Type B pancreatic cell (in vitro differentiated cells): ENCODE results near the gene GBA3. TPM values are rescaled to one million over a fixed set of nuclear protein-coding genes. Genes with fewer than 3 reads are reported as not detected.

Source experiments
- DNase-seq: peaks from one replicate; pipeline ENCODE4 v3.0.0; 2021; ENCODE audit warnings: mixed read lengths; ENCODE audit not compliant: unreplicated experiment; ENCODE audit errors: extremely low spot score
- H3K27ac Mint-ChIP-seq: 2 replicates; pipeline ENCODE4 v1.8.0; 2021; ENCODE audit warnings: mild to moderate bottlenecking, mixed read lengths
- H3K27me3 Mint-ChIP-seq: 2 replicates; pipeline ENCODE4 v1.8.0; 2021; ENCODE audit warnings: mixed read lengths
- H3K36me3 Mint-ChIP-seq: 2 replicates; pipeline ENCODE4 v1.8.0; 2021; ENCODE audit warnings: mixed read lengths
- H3K4me1 Mint-ChIP-seq: one replicate; pipeline ENCODE4 v1.8.0; 2021; ENCODE audit warnings: mixed read lengths; ENCODE audit not compliant: unreplicated experiment
- H3K4me3 Mint-ChIP-seq: 2 replicates; pipeline ENCODE4 v1.8.0; 2021; ENCODE audit warnings: mild to moderate bottlenecking, mixed read lengths
- H3K9me3 Mint-ChIP-seq: 2 replicates; pipeline ENCODE4 v1.8.0; 2021; ENCODE audit warnings: mixed read lengths
- total RNA-seq: library from RNA; stranded (reverse); gene quantifications from 2 replicates; pipeline ENCODE4 v1.2.1, GENCODE V29; 2021; ENCODE audit warnings: low replicate concordance
- TF ChIP-seq, protein P1 (sequence below): fragments of 200-600 bp; sonication (generic); conservative IDR thresholded peaks from 2 replicates; pipeline ENCODE4 v1.5.0; 2021; ENCODE audit warnings: antibody characterized with exemption, mild to moderate bottlenecking

The GBA3 gene
- total RNA-seq, 1 donor from 2014 or later, result 1.4 TPM

GRCh38 chr4:22730021-22730420 lies 37.3 kb downstream of the GBA3 start:
- H3K9me3 Mint-ChIP-seq, result no peaks in the 10 kb centered on the region
- no peak for DNase-seq
- no peak overlapping the region for H3K27ac Mint-ChIP-seq
- H3K4me3 Mint-ChIP-seq, result no peak overlapping the region
- no peaks in the 10 kb centered on the region for H3K27me3 Mint-ChIP-seq
- H3K36me3 Mint-ChIP-seq, result no peaks in the 10 kb centered on the region
- TF ChIP-seq, protein P1, sequence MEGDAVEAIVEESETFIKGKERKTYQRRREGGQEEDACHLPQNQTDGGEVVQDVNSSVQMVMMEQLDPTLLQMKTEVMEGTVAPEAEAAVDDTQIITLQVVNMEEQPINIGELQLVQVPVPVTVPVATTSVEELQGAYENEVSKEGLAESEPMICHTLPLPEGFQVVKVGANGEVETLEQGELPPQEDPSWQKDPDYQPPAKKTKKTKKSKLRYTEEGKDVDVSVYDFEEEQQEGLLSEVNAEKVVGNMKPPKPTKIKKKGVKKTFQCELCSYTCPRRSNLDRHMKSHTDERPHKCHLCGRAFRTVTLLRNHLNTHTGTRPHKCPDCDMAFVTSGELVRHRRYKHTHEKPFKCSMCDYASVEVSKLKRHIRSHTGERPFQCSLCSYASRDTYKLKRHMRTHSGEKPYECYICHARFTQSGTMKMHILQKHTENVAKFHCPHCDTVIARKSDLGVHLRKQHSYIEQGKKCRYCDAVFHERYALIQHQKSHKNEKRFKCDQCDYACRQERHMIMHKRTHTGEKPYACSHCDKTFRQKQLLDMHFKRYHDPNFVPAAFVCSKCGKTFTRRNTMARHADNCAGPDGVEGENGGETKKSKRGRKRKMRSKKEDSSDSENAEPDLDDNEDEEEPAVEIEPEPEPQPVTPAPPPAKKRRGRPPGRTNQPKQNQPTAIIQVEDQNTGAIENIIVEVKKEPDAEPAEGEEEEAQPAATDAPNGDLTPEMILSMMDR, result no peak
- no peaks in the 10 kb centered on the region for H3K4me1 Mint-ChIP-seq

GRCh38 chr4:22733816-22734215 lies 41.1 kb downstream of the GBA3 start:
- no peak overlapping the region for H3K27ac Mint-ChIP-seq
- DNase-seq, result no peak
- no peaks in the 10 kb centered on the region for H3K4me1 Mint-ChIP-seq
- H3K27me3 Mint-ChIP-seq, result no peaks in the 10 kb centered on the region
- no peaks in the 10 kb centered on the region for H3K9me3 Mint-ChIP-seq
- no peak overlapping the region for H3K4me3 Mint-ChIP-seq
- H3K36me3 Mint-ChIP-seq, result no peaks in the 10 kb centered on the region
- TF ChIP-seq, protein P1, result no peak

- H3K36me3 Mint-ChIP-seq, result no peaks in the 10 kb centered on the region
- TF ChIP-seq, protein P1, result no peak
- no peak overlapping the region for H3K4me3 Mint-ChIP-seq
- DNase-seq, result no peak
- peaks cover 5% of the 10 kb centered on the region for H3K9me3 Mint-ChIP-seq
- no peaks in the 10 kb centered on the region for H3K27me3 Mint-ChIP-seq
- no peaks in the 10 kb centered on the region for H3K4me1 Mint-ChIP-seq
- H3K27ac Mint-ChIP-seq, result no peak overlapping the region
These were observed 44.2 kb downstream of the GBA3 start for GRCh38 chr4:22736912-22737311.

DNA sequence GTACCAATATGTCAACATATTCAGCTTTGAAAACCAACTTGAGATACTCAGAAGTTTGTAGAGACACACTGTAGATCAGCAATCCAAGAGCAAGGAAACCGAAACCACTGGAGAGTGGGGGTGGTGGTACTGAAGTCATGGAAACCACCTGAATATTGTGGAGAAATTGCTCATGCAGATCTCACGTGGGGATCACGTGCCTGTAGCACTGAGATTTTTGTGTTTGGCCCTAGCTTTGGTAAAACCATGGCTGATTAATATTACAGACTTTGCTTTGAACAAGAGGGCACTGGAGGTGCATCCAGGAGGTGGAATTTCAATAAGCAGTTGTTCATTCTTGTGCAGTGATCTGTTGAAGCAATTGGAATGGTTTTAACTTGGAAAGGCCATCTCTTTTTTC lies 47.2 kb downstream of the GBA3 start:
- DNase-seq, result no peak
- H3K27ac Mint-ChIP-seq, result no peak overlapping the region
- TF ChIP-seq, protein P1, result no peak
- H3K36me3 Mint-ChIP-seq, result no peaks in the 10 kb centered on the region
- no peaks in the 10 kb centered on the region for H3K4me1 Mint-ChIP-seq
- peaks cover 5% of the 10 kb centered on the region for H3K9me3 Mint-ChIP-seq
- H3K27me3 Mint-ChIP-seq, result no peaks in the 10 kb centered on the region
- H3K4me3 Mint-ChIP-seq, result no peak overlapping the region

DNA sequence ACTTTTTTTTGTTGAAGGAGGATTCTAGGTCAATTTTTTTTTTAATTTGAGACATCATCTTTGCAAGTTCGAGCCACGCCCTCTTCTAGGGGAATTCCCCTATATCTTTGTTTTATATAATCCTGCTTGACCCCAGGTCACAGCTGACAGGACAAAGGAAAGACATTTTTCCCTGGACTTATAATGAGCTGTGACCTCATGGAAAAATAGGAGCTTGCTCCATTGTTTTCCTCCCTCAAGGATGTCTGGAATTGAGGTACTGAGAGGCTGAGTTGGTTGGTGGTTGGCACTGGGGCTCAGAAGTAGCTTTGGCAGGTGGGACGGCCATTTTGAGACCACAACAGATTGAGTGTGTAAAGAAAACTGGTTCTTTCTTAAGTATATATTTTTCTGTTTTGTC lies 49.0 kb downstream of the GBA3 start:
- Mint-ChIP-seq H3K9me3 (peaks cover 5% of the 10 kb centered on the region), H3K27me3 (peaks cover 3% of the 10 kb centered on the region), H3K36me3 (no peaks in the 10 kb centered on the region), H3K4me3 (no peak overlapping the region), H3K27ac (no peak overlapping the region), H3K4me1 (no peaks in the 10 kb centered on the region)
- DNase-seq, result no peak
- TF ChIP-seq, protein P1, result no peak

DNA sequence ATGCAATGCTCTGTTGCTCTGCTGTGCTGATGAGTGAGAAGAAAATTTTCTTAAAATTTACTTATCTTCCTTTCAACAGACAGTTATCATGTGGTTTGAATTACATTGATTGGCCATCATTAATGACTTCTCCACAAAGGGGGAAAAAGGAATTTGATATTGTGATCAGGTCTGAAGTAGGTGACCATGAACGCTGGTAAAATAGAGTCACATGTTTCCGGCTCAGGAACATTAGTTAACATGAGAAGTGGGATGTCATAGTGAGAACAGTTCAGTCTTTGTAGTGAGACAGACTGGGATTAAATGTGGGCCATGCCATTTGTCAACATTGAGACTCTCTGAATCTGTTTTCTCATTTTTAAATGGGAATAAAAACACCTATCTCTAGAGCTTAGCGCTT lies 50.6 kb downstream of the GBA3 start:
- TF ChIP-seq, protein P1, result no peak
- H3K36me3 Mint-ChIP-seq, result no peaks in the 10 kb centered on the region
- H3K4me1 Mint-ChIP-seq, result no peaks in the 10 kb centered on the region
- H3K27ac Mint-ChIP-seq, result no peak overlapping the region
- peaks cover 5% of the 10 kb centered on the region for H3K9me3 Mint-ChIP-seq
- no peak overlapping the region for H3K4me3 Mint-ChIP-seq
- no peak for DNase-seq
- peaks cover 3% of the 10 kb centered on the region for H3K27me3 Mint-ChIP-seq
